Activated CD4-positive, alpha-beta T cell treated with anti-CD3 and anti-CD28 coated beads for 24 hours (primary cell): ENCODE results near the gene KRT72.

Source experiments
- DNase-seq, 2 donors: peaks; one replicate each; pipeline ENCODE4 v3.0.0-alpha.2; 2020; ENCODE audit warnings: low read depth in 2 of 2

KRT72 gene

DNA sequence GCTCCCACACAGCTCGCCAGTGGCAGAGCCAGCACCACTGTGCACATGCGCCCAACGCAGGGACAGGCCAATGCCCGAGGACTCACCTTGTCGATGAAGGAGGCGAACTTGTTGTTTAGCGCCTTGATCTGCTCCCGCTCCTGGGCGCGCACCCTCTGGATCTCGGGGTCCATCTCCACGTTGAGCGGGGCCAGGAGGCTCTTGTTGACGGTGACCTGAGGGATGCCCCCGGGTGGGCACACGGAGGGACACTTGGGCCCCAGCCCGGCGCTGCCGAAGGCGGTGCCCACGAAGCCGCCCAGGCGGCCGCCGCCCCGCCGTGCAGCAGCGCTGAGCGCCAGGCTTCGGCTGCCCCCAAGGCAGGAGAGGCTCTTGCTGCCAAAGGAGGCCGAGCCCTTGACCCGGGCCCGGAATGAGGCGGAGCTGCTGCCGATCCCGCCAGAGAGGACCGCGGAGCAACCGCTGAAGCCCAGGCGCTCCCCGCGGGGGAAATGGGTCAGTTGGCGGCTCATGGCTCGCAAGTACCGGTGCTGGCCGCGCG is at the start of gene KRT72:
Gene KRT72, minus strand, starts transcription at position 523 of the 541 bp plus-strand sequence. Its CDS starts 11 bp downstream, at position 512.
- DNase-seq: no peak

DNA sequence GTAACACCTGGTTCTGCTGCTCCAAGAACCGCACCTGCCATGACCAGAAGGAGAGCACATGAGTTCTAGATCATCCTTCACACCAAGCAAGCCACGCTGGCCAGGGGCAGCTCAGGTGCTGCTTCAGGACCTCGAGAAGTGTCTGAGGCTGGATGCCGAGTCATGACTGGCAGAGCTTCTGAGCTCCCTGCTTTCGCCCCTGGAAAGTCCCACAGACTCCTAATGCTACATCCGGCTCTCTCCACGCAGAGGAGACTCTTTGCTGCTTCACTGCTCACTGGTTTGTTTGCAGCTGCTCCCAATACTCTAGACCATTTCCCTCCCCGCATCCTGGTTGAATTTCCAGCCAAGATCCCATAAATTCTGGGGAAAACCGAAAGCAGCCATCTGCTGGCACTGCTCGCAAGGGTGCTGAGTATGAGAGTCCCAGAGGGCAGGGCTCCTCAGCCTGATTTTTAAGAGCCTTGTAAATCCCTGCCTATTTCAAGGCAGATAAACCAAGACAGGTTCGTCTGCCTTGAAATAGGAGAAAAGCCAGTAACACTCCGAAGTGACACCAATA is 49.3 kb upstream of the KRT72 start:
- DNase-seq: no peak

DNA sequence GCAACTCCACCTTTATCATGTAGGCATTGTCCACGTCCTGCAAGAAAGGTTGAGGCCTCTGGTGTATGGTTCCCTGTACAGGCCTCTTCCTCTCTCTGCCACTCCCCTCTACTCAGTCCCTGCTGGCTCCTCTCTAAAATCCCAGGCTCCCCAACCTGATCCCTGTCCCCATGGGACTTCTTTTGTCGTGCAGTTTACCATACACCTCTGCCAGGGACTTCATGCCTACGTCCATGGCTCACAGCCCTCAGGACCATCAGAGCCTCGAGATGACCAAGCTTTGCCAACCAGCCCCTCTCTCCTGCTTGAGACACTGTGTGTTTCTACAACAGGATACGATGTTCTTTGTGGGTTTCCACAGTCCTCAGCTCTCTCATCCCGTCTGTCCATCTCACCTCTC is 47.8 kb upstream of the KRT72 start:
- DNase-seq: no peak

DNA sequence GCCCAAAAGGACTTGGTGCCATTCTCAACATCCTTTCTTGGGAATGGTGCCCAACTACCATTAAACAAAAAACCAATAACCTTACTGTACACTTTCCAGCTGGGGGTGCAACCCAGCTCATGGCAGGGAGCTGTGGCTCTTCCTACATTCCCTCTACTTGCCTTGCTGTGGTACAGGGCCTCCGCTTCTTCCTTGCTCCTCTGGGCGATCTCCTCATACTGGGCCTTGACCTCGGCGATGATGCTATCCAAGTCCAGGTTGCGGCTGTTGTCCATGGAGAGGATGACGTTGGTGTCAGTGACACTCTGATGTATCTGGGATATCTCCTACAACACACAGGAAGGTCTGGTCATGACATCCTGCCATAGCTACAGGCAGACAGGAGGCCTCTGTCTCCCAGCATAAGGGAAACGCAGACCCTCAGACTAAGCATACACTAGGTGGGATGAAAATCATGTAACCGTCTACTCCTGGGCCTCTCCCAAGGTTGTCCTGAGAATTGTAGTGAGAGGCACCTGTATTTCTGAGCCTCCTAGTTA is 46.8 kb upstream of the KRT72 start:
- no peak for DNase-seq

DNA sequence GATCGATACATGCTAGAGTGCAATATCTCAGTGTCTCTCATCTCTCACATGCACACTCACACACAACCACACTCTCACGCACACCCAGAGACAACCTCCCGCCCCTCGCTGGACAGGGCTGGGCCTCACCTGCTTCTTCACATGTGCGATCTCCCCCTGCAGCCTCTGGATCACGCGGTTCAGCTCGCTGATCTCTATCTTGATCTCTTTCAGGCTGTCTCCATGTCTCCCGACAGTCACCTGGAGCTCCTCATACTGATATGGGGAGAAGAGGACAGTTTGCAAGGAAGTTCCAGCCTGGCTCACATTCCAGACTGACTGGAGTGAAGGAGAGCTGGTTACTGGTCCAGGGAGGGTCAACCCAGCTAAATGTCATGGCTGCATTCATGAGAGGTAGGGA is 46.3 kb upstream of the KRT72 start:
- no peak for DNase-seq

DNA sequence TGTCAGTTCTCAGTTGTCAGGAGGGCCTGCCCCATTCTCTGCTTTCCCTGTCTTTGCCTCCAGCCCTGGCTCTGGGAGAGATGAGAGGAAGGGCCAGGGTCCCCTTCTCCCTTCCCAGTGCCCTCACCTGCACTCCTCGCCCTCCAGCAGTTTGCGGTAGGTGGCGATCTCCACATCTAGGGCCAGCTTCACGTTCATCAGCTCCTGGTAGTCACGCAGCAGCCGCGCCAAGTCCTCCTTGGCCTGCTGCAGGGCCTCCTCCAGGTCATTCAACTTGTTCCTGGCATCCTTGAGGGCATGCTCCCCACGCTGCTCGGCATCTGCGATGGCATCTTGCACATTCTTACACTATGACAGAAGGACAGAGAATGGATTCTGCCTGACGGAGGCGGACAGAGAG is 45.4 kb upstream of the KRT72 start:
- no peak for DNase-seq

DNA sequence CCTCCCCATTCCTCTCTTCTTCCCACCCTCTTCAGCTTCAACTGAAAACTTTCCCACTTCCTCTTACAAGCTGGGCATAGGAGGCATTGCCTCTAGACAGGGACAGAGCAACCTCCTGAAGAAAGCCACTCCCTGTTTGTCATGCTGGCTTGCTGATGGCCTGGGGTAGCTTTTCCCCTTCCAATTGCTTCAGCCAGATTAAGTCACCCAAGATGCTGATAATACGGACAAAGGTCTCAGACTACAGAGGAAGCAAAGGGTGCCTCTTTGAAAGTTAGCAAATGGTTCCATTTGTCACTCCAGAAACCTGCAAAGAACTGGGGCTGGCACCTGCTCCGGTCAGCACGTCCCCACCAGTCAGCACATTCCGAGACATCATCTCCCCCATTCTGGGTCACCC is 44.7 kb upstream of the KRT72 start:
- no peak for DNase-seq

DNA sequence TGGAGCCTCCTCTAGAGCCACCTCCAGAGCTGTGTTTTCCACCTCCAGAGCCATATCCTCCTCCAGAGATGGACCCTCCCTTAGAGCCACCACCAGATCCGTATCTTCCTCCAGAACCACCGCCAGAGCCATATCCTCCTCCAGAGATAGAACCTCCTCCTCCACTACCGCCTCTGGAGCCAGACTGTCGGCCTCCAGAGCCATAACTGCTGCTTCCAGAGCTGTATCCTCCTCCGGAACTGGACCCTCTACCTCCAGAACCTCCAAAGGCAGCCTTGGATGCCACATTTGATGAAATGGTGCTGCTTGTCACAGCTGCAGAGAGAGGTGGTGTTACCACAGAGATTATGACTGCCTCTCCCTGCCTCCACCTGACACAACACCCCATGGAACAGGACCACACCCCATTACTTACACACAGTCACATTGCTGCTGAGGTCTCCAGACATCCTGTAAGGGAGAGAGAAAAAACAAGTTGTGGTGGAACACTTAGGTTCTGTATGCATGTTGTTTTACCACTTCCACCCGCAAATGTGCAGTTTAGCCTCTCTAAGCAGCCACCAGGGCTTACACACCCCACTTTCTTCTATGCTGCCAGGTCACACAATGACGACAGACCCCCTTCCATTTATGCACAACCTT is 44.0 kb upstream of the KRT72 start:
- no peak for DNase-seq

DNA sequence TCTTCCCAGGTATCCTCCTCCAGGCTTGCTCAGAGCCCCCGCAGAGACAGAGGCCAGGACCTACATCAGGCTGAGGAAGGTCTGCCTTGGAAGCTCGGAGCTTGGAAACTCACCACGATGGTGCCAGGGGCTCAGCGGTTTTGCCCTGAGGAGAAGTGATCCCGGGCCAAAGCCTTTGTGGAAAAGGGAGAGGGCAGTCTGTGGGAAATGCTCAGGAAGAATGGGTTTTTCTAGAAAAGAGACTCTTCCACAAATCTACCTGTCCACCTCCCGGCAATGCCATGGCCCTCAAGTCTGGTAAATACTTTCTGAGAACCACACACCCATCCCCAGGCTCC is 42.8 kb upstream of the KRT72 start:
- no peak for DNase-seq

DNA sequence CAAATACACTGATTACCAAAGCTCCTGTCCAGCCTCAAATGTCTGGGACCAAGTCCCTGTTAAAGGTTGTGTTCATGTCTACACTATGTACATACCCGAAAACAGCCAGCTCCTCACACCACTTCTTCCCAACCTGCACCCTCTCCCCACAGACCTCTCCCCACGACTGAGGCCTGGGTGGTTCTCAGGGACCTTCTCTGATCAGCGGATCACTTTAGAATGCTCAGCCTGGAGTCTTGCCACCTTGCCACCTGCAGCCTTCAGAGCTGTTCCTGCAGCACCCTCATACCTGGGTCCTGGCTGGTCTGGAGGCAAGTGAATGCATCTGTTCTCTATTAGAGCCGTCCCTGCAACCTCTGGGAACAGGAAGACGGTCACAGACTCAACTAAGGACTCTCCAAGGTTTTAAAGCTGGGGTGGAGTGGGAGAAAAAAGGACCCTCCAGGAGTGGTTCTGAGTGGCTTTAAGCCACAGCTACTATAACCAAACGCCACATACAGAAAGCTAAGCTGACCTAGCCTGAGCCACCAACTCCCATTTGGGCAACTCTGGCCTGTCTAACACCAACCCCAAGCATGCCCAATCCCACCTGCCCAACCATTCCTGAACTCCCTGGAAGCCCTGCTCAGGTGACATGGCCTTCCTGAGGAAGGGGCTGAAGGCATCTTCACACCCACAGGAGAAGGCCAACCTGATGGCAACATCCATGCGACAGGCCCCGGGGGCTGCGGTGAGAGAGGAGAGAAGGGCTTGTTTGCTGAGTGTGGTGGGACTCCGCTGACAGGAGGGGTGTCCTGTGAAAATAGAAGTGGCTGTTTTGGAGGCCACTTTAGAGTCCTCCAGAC is 42.2 kb upstream of the KRT72 start:
- no peak for DNase-seq

DNA sequence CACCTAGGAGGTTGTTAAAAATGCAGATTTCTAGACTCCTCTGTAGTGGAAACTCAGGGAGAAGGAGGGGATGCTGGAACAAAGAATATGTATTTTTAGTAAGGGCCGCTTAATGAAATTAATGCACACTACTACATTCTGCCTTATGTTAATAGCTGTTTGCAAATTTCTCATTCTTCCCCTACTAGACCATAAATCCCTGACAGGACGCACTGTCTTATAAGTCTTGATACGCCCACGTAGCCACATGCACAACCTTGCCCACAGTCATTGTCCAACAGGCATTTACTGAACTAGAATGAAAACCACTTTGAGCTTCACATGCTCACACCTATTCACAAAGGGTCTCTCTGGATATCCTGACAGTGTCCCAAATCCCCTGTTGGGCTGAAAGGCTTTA is 40.2 kb upstream of the KRT72 start:
- no peak for DNase-seq

DNA sequence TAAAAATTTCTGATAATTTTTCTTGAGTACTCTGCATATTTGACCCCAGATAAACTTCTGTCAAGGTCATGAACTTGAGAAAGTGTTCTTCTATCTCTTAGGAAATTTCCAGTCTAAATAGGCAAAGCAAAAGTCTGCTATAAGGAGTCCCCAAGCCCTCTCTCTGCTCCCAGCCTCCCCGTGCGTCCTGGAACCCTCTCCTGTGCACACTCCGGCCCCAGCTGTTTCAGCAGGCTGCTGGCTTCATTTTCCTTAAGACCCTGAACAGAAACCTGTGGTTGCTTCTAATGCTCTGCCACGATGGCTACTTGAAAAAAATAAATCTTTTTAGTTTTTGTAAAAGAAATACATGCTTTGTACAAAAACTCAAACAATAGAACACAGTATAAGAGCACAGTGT is 36.0 kb upstream of the KRT72 start:
- no peak for DNase-seq

DNA sequence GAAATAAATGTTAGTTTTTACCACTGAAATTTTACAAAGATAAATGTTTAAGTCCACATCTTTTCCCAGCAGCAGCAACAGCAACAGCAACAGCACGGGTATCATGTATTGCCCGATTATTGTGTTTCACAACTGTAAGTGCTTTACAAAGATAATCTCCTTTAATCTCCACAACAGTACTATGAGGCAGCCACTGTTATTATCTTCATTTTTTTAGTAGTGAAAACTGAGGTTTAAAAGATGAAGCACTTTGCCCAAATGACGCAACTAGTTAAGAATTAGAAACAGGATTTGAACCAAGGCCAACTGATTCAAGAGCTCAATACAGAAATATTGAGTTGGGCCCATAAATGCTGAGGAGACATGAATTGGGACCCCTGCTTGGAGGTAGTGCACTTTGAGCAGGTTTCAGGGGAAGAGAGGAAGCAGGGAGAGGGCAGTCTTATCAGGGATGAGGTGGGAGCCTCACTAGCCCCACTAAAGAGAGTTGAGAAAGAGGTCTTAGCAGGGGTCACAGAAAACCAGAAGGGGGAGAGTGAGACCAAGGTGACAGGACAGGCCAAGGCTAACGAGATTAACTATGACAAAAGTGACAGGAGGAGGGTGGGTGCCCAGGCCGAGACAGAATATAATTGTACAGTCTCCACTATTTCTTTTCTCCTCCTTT is 35.5 kb upstream of the KRT72 start:
- DNase-seq: no peak

DNA sequence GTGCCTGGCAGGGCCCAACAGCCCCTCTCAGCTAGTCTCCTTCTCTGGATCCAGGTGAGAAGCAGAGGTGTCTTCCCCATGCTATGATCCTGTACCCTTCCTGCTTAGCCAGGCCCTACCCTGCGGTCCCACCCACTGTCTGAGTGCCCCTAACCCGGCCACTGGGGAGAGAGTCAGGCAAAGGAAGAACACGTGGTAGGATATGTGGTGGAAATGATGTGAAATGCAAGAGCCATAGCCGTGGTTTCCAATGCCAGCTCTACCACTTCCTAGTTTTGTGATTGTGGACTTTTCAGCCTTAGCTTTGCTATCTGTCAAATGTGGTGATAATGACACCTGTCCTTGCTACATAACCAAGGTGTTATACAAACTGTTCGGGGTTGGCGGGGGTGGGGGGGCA is 34.9 kb upstream of the KRT72 start:
- no peak for DNase-seq

DNA sequence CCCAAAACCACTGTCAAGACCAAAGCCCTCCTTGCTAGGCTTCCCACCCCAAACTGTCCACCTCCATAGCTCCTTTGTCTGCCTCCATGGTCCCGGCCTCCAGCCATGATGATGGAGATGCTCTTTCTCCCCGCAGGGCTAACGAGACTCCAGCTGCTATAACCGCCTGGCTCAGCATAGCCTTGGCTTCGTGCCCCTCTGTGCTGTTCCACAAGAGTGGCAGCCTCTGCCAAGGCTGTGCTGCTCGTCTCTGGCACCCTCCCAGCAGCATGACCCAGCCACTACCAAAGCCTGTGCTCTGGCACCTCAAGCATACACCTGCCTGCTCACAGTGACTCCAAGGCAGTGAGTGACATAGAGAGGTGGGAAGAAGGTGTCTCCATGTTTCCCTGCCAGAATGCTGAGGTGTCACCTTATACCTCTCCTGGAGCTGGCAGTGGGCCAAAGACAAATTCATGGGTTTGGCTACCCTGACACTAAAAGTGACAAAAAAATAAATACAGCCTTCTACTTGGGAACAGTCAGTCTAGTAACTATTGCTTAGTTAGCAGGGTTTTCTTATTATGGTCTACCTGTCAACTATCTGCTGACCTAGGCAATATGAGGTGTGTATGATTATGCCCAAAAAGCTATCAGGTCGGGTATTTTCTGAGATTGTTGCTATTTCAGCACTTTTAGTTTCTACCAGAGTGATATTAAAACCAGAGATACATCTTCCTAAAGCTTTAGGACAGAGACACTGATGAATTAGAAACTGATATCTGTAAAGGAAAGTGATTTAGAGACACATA is 33.2 kb upstream of the KRT72 start:
- DNase-seq: no peak

DNA sequence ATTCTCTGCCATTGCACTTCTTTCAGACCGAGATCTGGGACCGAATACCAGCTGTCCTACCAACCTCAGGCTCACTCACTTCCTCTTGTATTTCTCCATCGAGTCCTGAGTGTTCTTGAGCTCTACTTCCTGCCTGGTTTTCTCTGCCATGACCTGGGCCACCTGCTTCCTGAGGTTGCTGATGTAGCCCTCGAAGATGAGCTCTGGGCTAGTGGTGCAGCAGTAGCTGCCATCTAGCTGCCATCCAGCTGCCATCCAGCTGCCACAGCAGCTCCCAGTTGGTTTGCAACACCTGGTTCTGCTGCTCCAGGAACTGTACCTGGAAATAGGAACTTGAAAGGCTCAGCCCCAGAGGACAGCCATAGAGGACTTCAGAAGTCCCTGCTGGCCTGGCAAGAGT is 32.1 kb upstream of the KRT72 start:
- DNase-seq: no peak

DNA sequence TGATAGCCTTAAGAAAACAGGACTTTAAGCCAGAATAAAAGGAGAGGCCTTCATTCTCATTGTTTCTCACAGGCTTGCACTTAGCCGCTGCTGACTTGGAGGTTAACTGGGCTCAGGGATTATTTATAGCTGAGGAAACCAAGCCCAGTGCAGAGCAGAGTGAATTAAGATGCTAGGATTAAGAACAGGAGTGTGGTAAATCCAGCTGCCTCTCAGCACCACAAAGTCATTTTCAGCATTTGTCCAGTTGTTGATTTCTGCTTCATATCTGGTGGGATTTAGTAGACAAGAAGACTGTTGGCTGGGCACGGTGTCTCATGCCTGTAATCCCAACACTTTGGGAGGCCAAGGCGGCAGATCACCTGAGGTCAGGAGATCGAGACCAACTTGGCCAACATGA is 31.4 kb upstream of the KRT72 start:
- no peak for DNase-seq

DNA sequence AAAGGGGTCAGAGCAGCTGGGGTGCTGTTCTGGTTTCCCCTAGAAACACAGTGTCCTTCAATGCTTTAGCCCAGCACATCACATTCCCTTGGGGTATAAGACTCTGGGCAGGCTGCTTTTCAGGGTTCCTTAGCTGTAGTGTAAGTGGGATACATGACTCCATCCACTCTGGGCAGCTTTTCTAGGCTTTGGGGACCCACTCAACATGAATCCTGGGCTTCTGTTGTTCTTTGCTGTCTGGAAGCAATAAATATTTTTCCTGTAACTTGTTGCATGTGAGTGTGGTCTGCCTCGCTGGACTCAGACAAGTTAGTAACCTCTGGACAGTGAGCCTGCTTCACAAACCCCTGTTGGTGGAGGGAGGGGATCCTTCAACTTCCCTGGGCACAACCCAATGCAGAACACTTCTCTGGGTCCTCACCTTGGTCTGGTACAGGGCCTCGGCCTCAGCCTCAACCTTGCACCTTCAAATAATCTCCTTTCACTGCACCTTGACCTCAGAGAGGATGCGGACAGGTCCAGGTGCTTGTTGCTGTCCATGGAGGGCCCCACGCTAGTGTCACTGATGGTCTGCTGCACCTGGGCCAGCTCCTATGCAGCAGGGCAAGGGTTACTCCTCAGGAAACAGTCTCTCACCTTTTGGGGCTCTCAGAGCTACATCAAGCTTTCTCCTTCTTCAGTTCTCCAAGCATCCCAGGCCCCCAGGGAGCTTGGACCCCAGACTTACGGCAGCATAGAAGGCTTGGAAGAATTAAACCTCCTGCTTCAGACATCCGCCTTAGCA is 30.6 kb upstream of the KRT72 start:
- no peak for DNase-seq

DNA sequence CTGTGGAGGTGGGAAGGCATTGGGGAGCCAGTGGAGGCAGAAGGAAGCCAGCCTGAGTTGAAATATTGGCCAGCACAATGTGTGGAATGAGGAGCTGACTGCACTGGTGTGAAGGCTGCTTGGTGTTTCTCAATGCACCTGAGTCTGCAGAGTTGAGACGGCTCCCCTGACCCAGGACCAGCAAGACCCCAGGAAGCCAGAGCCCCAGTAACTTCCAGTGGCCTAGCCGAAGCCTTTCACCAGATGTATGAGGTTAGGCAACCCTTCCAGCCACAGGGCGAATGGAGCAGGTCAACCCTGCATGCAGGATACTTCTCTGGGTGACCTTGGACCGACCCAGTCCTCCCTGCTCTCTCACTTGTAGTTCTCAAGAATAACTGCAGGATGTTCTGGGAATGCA is 30.0 kb upstream of the KRT72 start:
- DNase-seq: no peak

DNA sequence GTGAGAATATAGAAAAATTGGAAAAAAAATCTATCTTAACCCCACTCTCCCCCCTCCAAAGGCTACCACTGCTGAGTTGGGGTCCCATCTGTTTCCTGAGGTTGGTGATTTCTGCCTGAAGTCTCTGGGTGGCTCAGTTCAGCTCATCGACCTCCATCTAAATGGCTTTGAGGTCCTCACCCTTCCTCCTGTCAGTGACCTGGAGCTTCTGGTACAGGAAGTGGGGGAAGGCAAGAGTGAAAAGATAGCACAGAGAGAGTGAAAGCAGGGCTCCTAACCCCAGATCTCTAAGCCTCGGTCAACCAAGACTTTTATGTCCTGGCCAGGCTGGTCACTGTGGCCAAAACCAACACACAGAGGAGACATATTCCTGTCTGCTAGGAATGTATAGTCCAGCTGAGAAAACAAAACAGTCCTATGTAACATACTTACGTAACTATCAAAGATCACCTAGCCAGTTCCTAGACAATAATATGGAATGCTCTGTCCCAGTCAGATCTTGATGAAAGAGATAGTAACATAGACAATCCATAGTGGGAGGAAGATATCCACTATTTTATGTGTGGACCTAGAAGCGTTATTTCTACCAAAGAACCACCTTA is 29.4 kb upstream of the KRT72 start:
- DNase-seq: no peak
